OCI-LY3 (cell line): ENCODE data around the gene HSPB9.

Source experiments
- H2AFZ ChIP-seq: fragments of 200-600, 300-600 bp; shearing (Covaris generic); 2 replicates; pipeline ENCODE4 v1.6.0; 2014; ENCODE audit warnings: antibody characterized with exemption, low read depth, low read length
- H3K27ac ChIP-seq: fragments of 200-600, 300-600 bp; sonication (generic); 2 replicates; pipeline ENCODE4 v1.5.1; 2014; ENCODE audit warnings: mild to moderate bottlenecking, low read length, moderate library complexity, mixed read lengths
- H3K27me3 ChIP-seq: fragments of 200-600, 300-600 bp; sonication (generic); 2 replicates; pipeline ENCODE4 v1.6.1; 2014; ENCODE audit warnings: low read depth, low read length, mixed read lengths
- H3K36me3 ChIP-seq: fragments of 200-600, 300-600 bp; sonication (generic); replicated peaks from 2 replicates; pipeline ENCODE3; 2014; ENCODE audit warnings: low read depth, low read length, mixed read lengths
- H3K4me1 ChIP-seq: fragments of 300-600, 200-600 bp; sonication (generic); 2 replicates; pipeline ENCODE4 v1.6.1; 2014; ENCODE audit warnings: low read length, mixed read lengths
- H3K4me2 ChIP-seq: fragments of 200-600, 300-600 bp; sonication (generic); 2 replicates; pipeline ENCODE4 v1.6.1; 2014; ENCODE audit warnings: low read length, mixed read lengths
- H3K4me3 ChIP-seq: fragments of 300-600, 200-600 bp; sonication (generic); 2 replicates; pipeline ENCODE4 v1.5.1; 2014; ENCODE audit warnings: antibody characterized with exemption, mild to moderate bottlenecking, low read length, moderate library complexity
- H3K79me2 ChIP-seq: fragments of 300-600, 200-600 bp; shearing (Covaris generic); 2 replicates; pipeline ENCODE4 v1.6.1; 2014; ENCODE audit warnings: mild to moderate bottlenecking, low read length, mixed read lengths
- H3K9ac ChIP-seq: fragments of 300-600, 200-600 bp; shearing (Covaris generic); 2 replicates; pipeline ENCODE4 v1.6.0; 2014; ENCODE audit warnings: mild to moderate bottlenecking, low read length, moderate library complexity
- H3K9me3 ChIP-seq: fragments of 200-600, 300-600 bp; shearing (Covaris generic); 2 replicates; pipeline ENCODE4 v1.6.1; 2014; ENCODE audit warnings: low read length, mixed read lengths; ENCODE audit not compliant: insufficient read depth
- H4K20me1 ChIP-seq: fragments of 200-600, 300-600 bp; sonication (generic); 2 replicates; pipeline ENCODE4 v1.6.1; 2016; ENCODE audit warnings: low read length, mixed read lengths; ENCODE audit not compliant: insufficient read depth
- CTCF ChIP-seq: fragments of 200-600, 300-600 bp; sonication (generic); IDR thresholded peaks from 2 replicates; pipeline ENCODE4 v1.5.1; 2014; ENCODE audit warnings: antibody characterized with exemption, low read length, low read depth
- EZH2phosphoT487 ChIP-seq: fragments of 200-600 bp; shearing (Covaris generic); IDR thresholded peaks from 2 replicates; pipeline ENCODE4 v1.6.1; 2018; ENCODE audit warnings: antibody characterized with exemption, mixed run types, low read depth

Gene HSPB9

GRCh38 chr17:42087736-42088705 is 34.6 kb upstream of the HSPB9 start:
- Histone ChIP-seq H3K9me3 (no peaks in the 10 kb centered on the region), H3K79me2 (peaks cover 100% of the 10 kb centered on the region), H3K4me3 (no peak overlapping the region), H3K4me1 (no peaks in the 10 kb centered on the region), H3K4me2 (no peak overlapping the region), H3K27ac (no peak overlapping the region), H2AFZ (no peak overlapping the region), H3K9ac (no peak overlapping the region), H3K27me3 (no peaks in the 10 kb centered on the region), H4K20me1 (peaks cover 88% of the 10 kb centered on the region), H3K36me3 (peaks cover 16% of the 10 kb centered on the region)
- no peak for TF ChIP-seq CTCF
- no peak for TF ChIP-seq EZH2phosphoT487

GRCh38 chr17:42088736-42089135 is 33.9 kb upstream of the HSPB9 start:
- H3K36me3 ChIP-seq, result peaks cover 16% of the 10 kb centered on the region
- no peaks in the 10 kb centered on the region for H3K27me3 ChIP-seq
- peaks cover 100% of the 10 kb centered on the region for H3K79me2 ChIP-seq
- no peaks in the 10 kb centered on the region for H3K9me3 ChIP-seq
- H2AFZ ChIP-seq, result no peak overlapping the region
- no peaks in the 10 kb centered on the region for H3K4me1 ChIP-seq
- H4K20me1 ChIP-seq, result peaks cover 86% of the 10 kb centered on the region
- H3K27ac ChIP-seq, result no peak overlapping the region
- H3K9ac ChIP-seq, result no peak overlapping the region
- no peak for TF ChIP-seq EZH2phosphoT487
- no peak for TF ChIP-seq CTCF
- no peak overlapping the region for H3K4me2 ChIP-seq
- no peak overlapping the region for H3K4me3 ChIP-seq

GRCh38 chr17:42090964-42091790 is 31.4 kb upstream of the HSPB9 start:
- no peaks in the 10 kb centered on the region for H3K27me3 ChIP-seq
- peaks cover 100% of the 10 kb centered on the region for H3K79me2 ChIP-seq
- H3K9me3 ChIP-seq, result no peaks in the 10 kb centered on the region
- no peak overlapping the region for H2AFZ ChIP-seq
- no peak for TF ChIP-seq CTCF
- peaks cover 33% of the 10 kb centered on the region for H3K36me3 ChIP-seq
- H3K4me3 ChIP-seq, result no peak overlapping the region
- no peak overlapping the region for H3K4me2 ChIP-seq
- no peak overlapping the region for H3K9ac ChIP-seq
- peaks cover 87% of the 10 kb centered on the region for H4K20me1 ChIP-seq
- H3K4me1 ChIP-seq, result peaks cover 21% of the 10 kb centered on the region
- H3K27ac ChIP-seq, result no peak overlapping the region

- no peak overlapping the region for H3K27ac ChIP-seq
- H4K20me1 ChIP-seq, result peaks cover 80% of the 10 kb centered on the region
- no peak overlapping the region for H3K4me2 ChIP-seq
- no peak overlapping the region for H3K4me3 ChIP-seq
- H3K36me3 ChIP-seq, result peaks cover 39% of the 10 kb centered on the region
- no peak overlapping the region for H3K9ac ChIP-seq
- H3K27me3 ChIP-seq, result no peaks in the 10 kb centered on the region
- H3K9me3 ChIP-seq, result no peaks in the 10 kb centered on the region
- peaks cover 26% of the 10 kb centered on the region for H3K4me1 ChIP-seq
- TF ChIP-seq CTCF (no peak), EZH2phosphoT487 (no peak)
- H3K79me2 ChIP-seq, result peaks cover 100% of the 10 kb centered on the region
- no peak overlapping the region for H2AFZ ChIP-seq
Observed at GRCh38 chr17:42092939-42093338, 29.7 kb upstream of the HSPB9 start.
